K562 (cell line): ENCODE data around the gene KBTBD13. TPM values are rescaled to one million over a fixed set of nuclear protein-coding genes. Genes with fewer than 3 reads are reported as not detected.

Experiments used
- CBX3 ChIP-seq, 2 experiments: IDR thresholded peaks; 1 replicate in 1 of 2; 2 replicates in 1 of 2; pipeline ENCODE4 v1.6.1; 2012; ENCODE audit warnings: inconsistent platforms in 2 of 2, low read length in 2 of 2, borderline replicate concordance in 1 of 2, control low read depth in 1 of 2
- CREBBP ChIP-seq: IDR thresholded peaks from one replicate; pipeline ENCODE4 v1.6.1; 2012; ENCODE audit warnings: low read depth, mild to moderate bottlenecking, control low read depth, inconsistent platforms, low read length
- CXXC5 ChIP-seq: fragments of 250-450 bp; sonication (Bioruptor Pico); IDR thresholded peaks from 2 replicates; pipeline ENCODE4 v1.8.0; 2022; ENCODE audit warnings: inconsistent platforms, mild to moderate bottlenecking, moderate library complexity
- KLF16 ChIP-seq: IDR thresholded peaks from 2 replicates; pipeline ENCODE4 v1.6.1; 2016; ENCODE audit warnings: antibody characterized with exemption
- MAFK ChIP-seq: IDR thresholded peaks from 2 replicates; pipeline ENCODE4 v1.6.1; 2011; ENCODE audit warnings: low read length, improper control_type of control experiment
- NEUROD1 ChIP-seq: fragments of 150-350 bp; IDR thresholded peaks from 2 replicates; pipeline ENCODE4 v1.6.1; 2014; ENCODE audit warnings: borderline replicate concordance, low read length, low read depth; ENCODE audit not compliant: partially characterized antibody
- RAD21 ChIP-seq, 2 experiments: fragments of 250-450 bp in 1 of 2; fragments of 450-650 bp in 1 of 2; sonication (Bioruptor Pico) in 1 of 2; formaldehyde crosslinking in 1 of 2; IDR thresholded peaks in 1 of 2; conservative IDR thresholded peaks in 1 of 2; 2 replicates each; pipeline versions ENCODE4 v1.4.0 to v1.8.0; 2020 to 2022; ENCODE audit warnings: mild to moderate bottlenecking in 2 of 2, moderate library complexity in 1 of 2
- RBM14 ChIP-seq: fragments of 200-400 bp; formaldehyde crosslinking; IDR thresholded peaks from 2 replicates; pipeline ENCODE4 v1.6.1; 2018; ENCODE audit warnings: low read depth, mild to moderate bottlenecking, low read length, moderate library complexity, borderline replicate concordance; ENCODE audit not compliant: insufficient read depth
- RBM34 ChIP-seq: fragments of 200-400 bp; formaldehyde crosslinking; IDR thresholded peaks from 2 replicates; pipeline ENCODE4 v1.6.1; 2018; ENCODE audit warnings: low read length, borderline replicate concordance; ENCODE audit not compliant: insufficient read depth
- U2AF2 ChIP-seq: fragments of 200-400 bp; formaldehyde crosslinking; optimal IDR thresholded peaks from 2 replicates; pipeline ENCODE3; 2017; ENCODE audit warnings: low read depth, mild to moderate bottlenecking, low read length
- YY1 ChIP-seq, 3 experiments: IDR thresholded peaks; 2 replicates each; pipeline ENCODE4 v1.6.1; 2011; ENCODE audit warnings: low read length in 2 of 3, mild to moderate bottlenecking in 2 of 3, moderate library complexity in 2 of 3, borderline replicate concordance in 1 of 3, control low read depth in 1 of 3, low read depth in 1 of 3; ENCODE audit not compliant: insufficient read depth in 3 of 3, insufficient replicate concordance in 2 of 3, control insufficient read depth in 1 of 3, insufficient read length in 1 of 3; ENCODE audit errors: extremely low read depth in 1 of 3
- ZKSCAN1 ChIP-seq: fragments of 150-350 bp; IDR thresholded peaks from 2 replicates; pipeline ENCODE4 v1.6.1; 2016; ENCODE audit warnings: low read depth, low read length
- ZNF224 ChIP-seq: sonication (generic); formaldehyde crosslinking; IDR thresholded peaks from 2 replicates; pipeline ENCODE4 v1.8.0; 2022; ENCODE audit warnings: mild to moderate bottlenecking, missing genetic modification reagents
- ZNF277 ChIP-seq: fragments of 250-450 bp; sonication (Bioruptor Pico); IDR thresholded peaks from 2 replicates; pipeline ENCODE4 v1.8.0; 2022; ENCODE audit warnings: inconsistent platforms, mild to moderate bottlenecking, moderate library complexity, borderline replicate concordance
- ZNF785 ChIP-seq: fragments of 250-450 bp; sonication (Bioruptor Pico); IDR thresholded peaks from 2 replicates; pipeline ENCODE4 v1.4.0; 2020; ENCODE audit warnings: mild to moderate bottlenecking
- polyA plus RNA-seq, 8 experiments: library from polyadenylated mRNA; depleted of rRNA in 4 of 8; stranded (reverse) in 5 of 8; unstranded in 3 of 8; fragments of >200 nt; fragmentation: Nextera tagmentation in 2 of 8; fragmentation: Illumina TruSeq in 1 of 8; extraction: Ambion mirVana in 2 of 8; extraction: Trizol in 1 of 8; gene quantifications; 2 replicates each; pipeline versions ENCODE4 v1.2.1 to v1.2.3, GENCODE V29; 2011 to 2014; ENCODE audit warnings: inconsistent platforms in 1 of 8, missing spikeins in 1 of 8
- total RNA-seq, 7 experiments: library from RNA; depleted of rRNA in 6 of 7; stranded (reverse); fragments of >200 nt in 6 of 7; fragmentation: Illumina TruSeq in 2 of 7; extraction: Trizol in 2 of 7; gene quantifications; 2 replicates each; pipeline versions ENCODE4 v1.2.1 to v1.2.3, GENCODE V29; 2011 to 2021; ENCODE audit warnings: low replicate concordance in 1 of 7
- TF ChIP-seq, protein P1 (sequence below), 2 experiments: fragments of 150-350 bp in 1 of 2; IDR thresholded peaks; 2 replicates each; pipeline ENCODE4 v1.6.1; 2012 to 2016; ENCODE audit warnings: low read depth in 2 of 2, low read length in 2 of 2, mild to moderate bottlenecking in 1 of 2, moderate library complexity in 1 of 2
- TF ChIP-seq, protein P2 (sequence below), 2 experiments: IDR thresholded peaks in 1 of 2; conservative IDR thresholded peaks in 1 of 2; 2 replicates each; pipeline ENCODE4 v1.6.1; 2016; ENCODE audit warnings: low read depth in 2 of 2, mild to moderate bottlenecking in 1 of 2, missing compliant biosample characterization in 1 of 2, missing genetic modification characterization in 1 of 2, moderate library complexity in 1 of 2

KBTBD13 gene
- total and polyA plus RNA-seq, 9 of the 15 experiments (the other 6 are each of a cell fraction or from before 2014, with no cell fraction given), result 0.07 to 0.13 (median 0.10) TPM; not detected in 3

DNA sequence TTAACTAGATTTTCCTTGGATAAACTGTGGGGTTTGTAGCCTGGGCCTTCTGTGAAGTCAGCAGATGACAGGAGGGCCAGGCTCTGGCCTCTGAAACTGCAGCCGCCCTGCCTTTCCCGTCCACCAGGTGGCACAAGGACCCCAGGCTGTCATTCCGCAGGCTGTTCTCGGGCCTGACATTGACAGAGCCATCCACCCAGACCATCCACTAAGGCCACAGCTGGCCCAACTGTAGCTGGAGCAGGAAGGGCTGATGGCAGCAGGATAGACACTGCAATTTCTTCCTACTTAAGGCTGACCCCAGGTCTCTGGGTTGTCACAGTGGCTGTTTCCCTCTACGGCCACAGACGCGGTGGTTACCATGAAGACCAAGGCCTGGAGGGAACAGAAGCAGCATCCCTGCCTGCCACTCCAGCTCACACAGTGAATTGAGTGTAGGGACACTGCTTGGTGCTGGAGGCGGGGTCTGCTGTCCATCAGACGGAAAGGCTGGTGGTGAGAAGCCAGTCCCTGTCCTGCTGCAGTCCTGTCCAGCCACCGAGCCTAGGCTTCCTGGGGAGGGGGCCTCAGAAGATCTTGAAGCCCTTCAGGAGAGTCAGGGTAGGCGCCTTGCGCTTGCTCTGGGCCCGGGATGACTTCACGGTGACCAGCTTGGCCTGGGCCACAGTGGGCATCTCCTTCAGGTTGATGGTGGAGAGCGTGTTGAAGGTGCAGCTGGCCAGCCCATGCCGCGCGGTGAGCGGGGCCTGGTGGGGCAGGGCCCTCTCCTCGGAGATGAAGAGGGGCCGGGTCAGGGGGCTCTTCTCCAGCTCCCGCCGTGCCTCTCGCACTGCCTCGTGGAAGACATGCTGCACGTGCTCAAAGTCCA is 22.0 kb upstream of the KBTBD13 start (continued):
- TF ChIP-seq ZNF277 (no peak), CXXC5 (CRISPR knock-in tag) (no peak), CREBBP (no peak), CBX3 (IDR thresholded peaks at IDR 0.05; ENCODE audit: borderline replicate concordance in 1 of 2, low read length in 2 of 2) (no peak), RBM14 (no peak), ZKSCAN1 (no peak), NEUROD1 (no peak), YY1 (IDR thresholded peaks at IDR 0.05; ENCODE audit: borderline replicate concordance in 1 of 3, control insufficient read depth in 1 of 3, extremely low read depth in 1 of 3, insufficient read depth in 3 of 3, insufficient read length in 1 of 3, insufficient replicate concordance in 2 of 3, low read depth in 1 of 3, low read length in 2 of 3) (peak in 1 of 3 experiments; percentile 27), ZNF224 (CRISPR knock-in tag) (no peak), RBM34 (no peak), RAD21 (CRISPR knock-in tag; conservative IDR thresholded peaks at IDR 0.05 in 1 of 2, IDR thresholded peaks at IDR 0.05 in 1 of 2) (peak; percentile 72 to 93), KLF16 (0 out of 2 replicates have a peak, but pooled peaks have one; percentile 13), U2AF2 (no peak), MAFK (no peak), ZNF785 (CRISPR knock-in tag) (no peak)
- TF ChIP-seq, protein P1, sequence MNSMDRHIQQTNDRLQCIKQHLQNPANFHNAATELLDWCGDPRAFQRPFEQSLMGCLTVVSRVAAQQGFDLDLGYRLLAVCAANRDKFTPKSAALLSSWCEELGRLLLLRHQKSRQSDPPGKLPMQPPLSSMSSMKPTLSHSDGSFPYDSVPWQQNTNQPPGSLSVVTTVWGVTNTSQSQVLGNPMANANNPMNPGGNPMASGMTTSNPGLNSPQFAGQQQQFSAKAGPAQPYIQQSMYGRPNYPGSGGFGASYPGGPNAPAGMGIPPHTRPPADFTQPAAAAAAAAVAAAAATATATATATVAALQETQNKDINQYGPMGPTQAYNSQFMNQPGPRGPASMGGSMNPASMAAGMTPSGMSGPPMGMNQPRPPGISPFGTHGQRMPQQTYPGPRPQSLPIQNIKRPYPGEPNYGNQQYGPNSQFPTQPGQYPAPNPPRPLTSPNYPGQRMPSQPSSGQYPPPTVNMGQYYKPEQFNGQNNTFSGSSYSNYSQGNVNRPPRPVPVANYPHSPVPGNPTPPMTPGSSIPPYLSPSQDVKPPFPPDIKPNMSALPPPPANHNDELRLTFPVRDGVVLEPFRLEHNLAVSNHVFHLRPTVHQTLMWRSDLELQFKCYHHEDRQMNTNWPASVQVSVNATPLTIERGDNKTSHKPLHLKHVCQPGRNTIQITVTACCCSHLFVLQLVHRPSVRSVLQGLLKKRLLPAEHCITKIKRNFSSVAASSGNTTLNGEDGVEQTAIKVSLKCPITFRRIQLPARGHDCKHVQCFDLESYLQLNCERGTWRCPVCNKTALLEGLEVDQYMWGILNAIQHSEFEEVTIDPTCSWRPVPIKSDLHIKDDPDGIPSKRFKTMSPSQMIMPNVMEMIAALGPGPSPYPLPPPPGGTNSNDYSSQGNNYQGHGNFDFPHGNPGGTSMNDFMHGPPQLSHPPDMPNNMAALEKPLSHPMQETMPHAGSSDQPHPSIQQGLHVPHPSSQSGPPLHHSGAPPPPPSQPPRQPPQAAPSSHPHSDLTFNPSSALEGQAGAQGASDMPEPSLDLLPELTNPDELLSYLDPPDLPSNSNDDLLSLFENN (IDR thresholded peaks at IDR 0.05; ENCODE audit: low read depth in 2 of 2, low read length in 2 of 2), result no peak
- TF ChIP-seq, protein P2, sequence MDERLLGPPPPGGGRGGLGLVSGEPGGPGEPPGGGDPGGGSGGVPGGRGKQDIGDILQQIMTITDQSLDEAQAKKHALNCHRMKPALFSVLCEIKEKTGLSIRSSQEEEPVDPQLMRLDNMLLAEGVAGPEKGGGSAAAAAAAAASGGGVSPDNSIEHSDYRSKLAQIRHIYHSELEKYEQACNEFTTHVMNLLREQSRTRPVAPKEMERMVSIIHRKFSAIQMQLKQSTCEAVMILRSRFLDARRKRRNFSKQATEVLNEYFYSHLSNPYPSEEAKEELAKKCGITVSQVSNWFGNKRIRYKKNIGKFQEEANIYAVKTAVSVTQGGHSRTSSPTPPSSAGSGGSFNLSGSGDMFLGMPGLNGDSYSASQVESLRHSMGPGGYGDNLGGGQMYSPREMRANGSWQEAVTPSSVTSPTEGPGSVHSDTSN (CRISPR knock-in tag; IDR thresholded peaks at IDR 0.05; ENCODE audit: low read depth), result no peak
- TF ChIP-seq, protein P2 (tag; conservative IDR thresholded peaks at IDR 0.05; ENCODE audit: low read depth), result 0 out of 2 replicates have a peak, but pooled peaks have one; percentile 51
